ENCODE results near the gene PARD6B.

DNA sequence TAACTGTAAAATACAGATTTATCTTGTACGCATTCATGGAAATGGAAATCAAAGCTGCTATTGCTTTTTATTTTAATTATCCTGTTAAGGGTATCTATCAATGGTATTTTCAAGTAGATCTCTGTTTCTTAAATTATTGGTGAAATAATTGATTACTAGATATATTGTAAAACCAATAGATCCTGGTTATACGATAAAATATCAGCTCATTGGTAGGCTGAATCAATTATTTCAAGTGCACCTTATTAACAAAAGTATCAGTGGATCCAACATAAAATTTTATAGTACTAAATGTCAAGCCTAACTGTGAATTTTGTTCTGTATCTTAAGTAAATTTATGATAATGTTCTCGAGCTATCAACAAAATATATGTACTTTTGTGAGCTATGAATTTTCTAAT lies 21.8 kb downstream of the PARD6B start:
- TF ChIP-seq, protein P1, sequence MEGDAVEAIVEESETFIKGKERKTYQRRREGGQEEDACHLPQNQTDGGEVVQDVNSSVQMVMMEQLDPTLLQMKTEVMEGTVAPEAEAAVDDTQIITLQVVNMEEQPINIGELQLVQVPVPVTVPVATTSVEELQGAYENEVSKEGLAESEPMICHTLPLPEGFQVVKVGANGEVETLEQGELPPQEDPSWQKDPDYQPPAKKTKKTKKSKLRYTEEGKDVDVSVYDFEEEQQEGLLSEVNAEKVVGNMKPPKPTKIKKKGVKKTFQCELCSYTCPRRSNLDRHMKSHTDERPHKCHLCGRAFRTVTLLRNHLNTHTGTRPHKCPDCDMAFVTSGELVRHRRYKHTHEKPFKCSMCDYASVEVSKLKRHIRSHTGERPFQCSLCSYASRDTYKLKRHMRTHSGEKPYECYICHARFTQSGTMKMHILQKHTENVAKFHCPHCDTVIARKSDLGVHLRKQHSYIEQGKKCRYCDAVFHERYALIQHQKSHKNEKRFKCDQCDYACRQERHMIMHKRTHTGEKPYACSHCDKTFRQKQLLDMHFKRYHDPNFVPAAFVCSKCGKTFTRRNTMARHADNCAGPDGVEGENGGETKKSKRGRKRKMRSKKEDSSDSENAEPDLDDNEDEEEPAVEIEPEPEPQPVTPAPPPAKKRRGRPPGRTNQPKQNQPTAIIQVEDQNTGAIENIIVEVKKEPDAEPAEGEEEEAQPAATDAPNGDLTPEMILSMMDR (IDR thresholded peaks at IDR 0.05) = no peak
- TF ChIP-seq POLR2A (IDR thresholded peaks at IDR 0.05) = no peak

Measured in heart left ventricle (tissue), 13 donors.